HepG2 (cell line): ENCODE data around the gene CPSF4. TPM values are rescaled to one million over a fixed set of nuclear protein-coding genes. Genes with fewer than 3 reads are reported as not detected.
A peak's percentile ranks its signal among the peaks of the same experiment; 100 is the strongest.

ENCODE experiments used
- HINFP ChIP-seq: sonication (generic); formaldehyde crosslinking; IDR thresholded peaks from 2 replicates; pipeline ENCODE4 v1.4.0; 2020; ENCODE audit warnings: low read depth, mild to moderate bottlenecking, missing genetic modification reagents
- JUNB ChIP-seq: sonication (generic); formaldehyde crosslinking; IDR thresholded peaks from 2 replicates; pipeline ENCODE4 v1.8.0; 2022; ENCODE audit warnings: missing genetic modification reagents, mild to moderate bottlenecking, borderline replicate concordance
- MEIS1 ChIP-seq: sonication (generic); formaldehyde crosslinking; IDR thresholded peaks from 2 replicates; pipeline ENCODE4 v1.9.0; 2021; ENCODE audit warnings: mild to moderate bottlenecking, missing genetic modification reagents, moderate library complexity, borderline replicate concordance
- RARA ChIP-seq: IDR thresholded peaks from 2 replicates; pipeline ENCODE4 v1.6.1; 2016; ENCODE audit warnings: missing genetic modification reagents, missing compliant biosample characterization
- REST ChIP-seq, 2 experiments: IDR thresholded peaks; 2 replicates each; pipeline ENCODE4 v1.6.1; 2011 to 2012; ENCODE audit warnings: low read length in 2 of 2, borderline replicate concordance in 1 of 2, low read depth in 1 of 2, mild to moderate bottlenecking in 1 of 2, moderate library complexity in 1 of 2
- SKIL ChIP-seq: sonication (generic); formaldehyde crosslinking; IDR thresholded peaks from 2 replicates; pipeline ENCODE4 v1.8.0; 2022; ENCODE audit warnings: missing genetic modification reagents, mild to moderate bottlenecking, moderate library complexity, borderline replicate concordance
- SRSF4 ChIP-seq: fragments of 200-400 bp; formaldehyde crosslinking; IDR thresholded peaks from one replicate; pipeline ENCODE4 v1.6.1; 2018; ENCODE audit warnings: mild to moderate bottlenecking, low read depth, low read length, moderate library complexity; ENCODE audit not compliant: poor library complexity, severe bottlenecking
- SRY ChIP-seq: sonication (generic); formaldehyde crosslinking; IDR thresholded peaks from 2 replicates; pipeline ENCODE4 v1.8.0; 2022; ENCODE audit warnings: mild to moderate bottlenecking, missing genetic modification reagents
- TCF7L2 ChIP-seq: IDR thresholded peaks from 2 replicates; pipeline ENCODE4 v1.6.1; 2011; ENCODE audit warnings: mild to moderate bottlenecking, low read depth, low read length, moderate library complexity
- THYN1 ChIP-seq: sonication (generic); formaldehyde crosslinking; IDR thresholded peaks from 2 replicates; pipeline ENCODE4 v1.8.1; 2023; ENCODE audit warnings: low read depth, mild to moderate bottlenecking, moderate library complexity, missing genetic modification reagents, borderline replicate concordance
- ZKSCAN1 ChIP-seq: fragments of 150-350 bp; IDR thresholded peaks from 2 replicates; pipeline ENCODE4 v1.6.1; 2014; ENCODE audit warnings: low read length
- ZNF251 ChIP-seq: sonication (generic); formaldehyde crosslinking; IDR thresholded peaks from 2 replicates; pipeline ENCODE4 v1.9.0; 2021; ENCODE audit warnings: mild to moderate bottlenecking, missing genetic modification reagents
- ZNF609 ChIP-seq: sonication (generic); formaldehyde crosslinking; IDR thresholded peaks from 2 replicates; pipeline ENCODE4 v1.4.0; 2020; ENCODE audit warnings: mild to moderate bottlenecking, missing genetic modification reagents, borderline replicate concordance
- polyA plus RNA-seq, 8 experiments: library from polyadenylated mRNA; depleted of rRNA in 3 of 8; stranded (reverse) in 7 of 8; unstranded in 1 of 8; fragments of >200 nt; fragmentation: Illumina TruSeq in 4 of 8; extraction: Trizol in 4 of 8; gene quantifications; 2 replicates each; pipeline versions ENCODE4 v1.2.1 to v1.2.3, GENCODE V29; 2011 to 2016; ENCODE audit warnings: low read depth in 4 of 8, missing spikeins in 1 of 8, mixed read lengths in 1 of 8; ENCODE audit not compliant: insufficient read depth in 1 of 8
- total RNA-seq, 5 experiments: library from RNA; depleted of rRNA; stranded (reverse); fragments of >200 nt; fragmentation: Illumina TruSeq; extraction: Trizol; gene quantifications; 2 replicates each; pipeline ENCODE4 v1.2.3, GENCODE V29; 2016; ENCODE audit warnings: low read depth in 1 of 5

CPSF4 gene
- total and polyA plus RNA-seq, 2 of the 13 experiments (the other 11 are each of a cell fraction or from before 2014, with no cell fraction given): 34.1 to 49.6 TPM

- TF ChIP-seq ZNF609 (CRISPR knock-in tag) (no peak), JUNB (CRISPR knock-in tag) (no peak), ZKSCAN1 (no peak), REST (IDR thresholded peaks at IDR 0.05; ENCODE audit: borderline replicate concordance in 1 of 2, low read depth in 1 of 2, low read length in 2 of 2) (no peak), HINFP (CRISPR knock-in tag) (no peak), ZNF251 (CRISPR knock-in tag) (no peak), SRY (CRISPR knock-in tag) (peak; percentile 58; the same call in 1 of the 2 replicates), RARA (CRISPR knock-in tag) (peak; percentile 42), TCF7L2 (no peak), THYN1 (peak; percentile 67; the same call in 1 of the 2 replicates), SKIL (CRISPR knock-in tag) (no peak), SRSF4 (no peak), MEIS1 (CRISPR knock-in tag) (peak; percentile 25; the same call in 1 of the 2 replicates)
Observed at GRCh38 chr7:99499721-99500636, 61.2 kb downstream of the CPSF4 start, which contains the start of gene ZNF394 (continued).
